Esophagus muscularis mucosa (tissue), 4 donors: ENCODE measurements around the gene PLCB3. TPM values are rescaled to one million over a fixed set of nuclear protein-coding genes. Genes with fewer than 3 reads are reported as not detected.

Experiments
- DNase-seq: peaks from one replicate; pipeline ENCODE4 v3.0.0-alpha.2; 2017; ENCODE audit errors: extremely low spot score
- H3K27ac ChIP-seq, 4 donors: fragments of 200-600 bp; sonication (generic); replicated peaks in 1 of 4; 1 replicate in 3 of 4; 2 replicates in 1 of 4; pipeline ENCODE4 v1.5.1; 2016 to 2019; ENCODE audit warnings: mild to moderate bottlenecking in 1 of 4
- H3K27me3 ChIP-seq, 4 donors: fragments of 200-600 bp; sonication (generic); one replicate each; pipeline versions ENCODE4 v1.5.1 to v1.6.0; 2016 to 2019
- H3K36me3 ChIP-seq, 4 donors: fragments of 200-600 bp; sonication (generic); one replicate each; pipeline ENCODE4 v1.5.1; 2016 to 2019
- H3K4me1 ChIP-seq, 4 donors: fragments of 200-600 bp; sonication (generic); one replicate each; pipeline ENCODE4 v1.5.1; 2016 to 2019
- H3K4me3 ChIP-seq, 4 donors: fragments of 200-600 bp; sonication (generic); 1 replicate in 2 of 4; 2 replicates in 2 of 4; pipeline ENCODE4 v1.5.1; 2016 to 2019; ENCODE audit warnings: mild to moderate bottlenecking in 4 of 4, moderate library complexity in 1 of 4
- H3K9me3 ChIP-seq, 4 donors: fragments of 200-600 bp; sonication (generic); 1 replicate in 3 of 4; 2 replicates in 1 of 4; pipeline ENCODE4 v1.5.1; 2016 to 2019
- EP300 ChIP-seq: sonication (generic); formaldehyde crosslinking; IDR thresholded peaks from one replicate; pipeline ENCODE4 v1.6.1; 2017; ENCODE audit warnings: antibody characterized with exemption
- POLR2A ChIP-seq: fragments of 450-650 bp; IDR thresholded peaks from one replicate; pipeline ENCODE4 v1.6.1; 2017; ENCODE audit warnings: antibody characterized with exemption, moderate library complexity, mild to moderate bottlenecking, low read depth
- POLR2AphosphoS5 ChIP-seq, 2 donors: sonication (generic); formaldehyde crosslinking; IDR thresholded peaks; one replicate each; pipeline ENCODE4 v1.6.1; 2017; ENCODE audit warnings: antibody characterized with exemption in 2 of 2
- WGBS: methylation state at CpG from one replicate; pipeline ENCODE4 v1.1.5; 2018; 5-methylcytosine and 5-hydroxymethylcytosine counted together
- intact Hi-C: fragments of 100-400 bp; cut with DNase I; formaldehyde crosslinking; loops from one replicate; pipeline ENCODE4 v1.15.1; 2023
- total RNA-seq, 4 donors: library from RNA; depleted of rRNA; stranded (reverse); fragments of >200 nt; gene quantifications; one replicate each; pipeline versions ENCODE4 v1.1.0 to v1.2.1, GENCODE V29; 2016
- TF ChIP-seq, protein P1 (sequence below), 3 experiments: fragments of 200-600 bp in 2 of 3; fragments of 450-650 bp in 1 of 3; sonication (generic) in 2 of 3; IDR thresholded peaks; one replicate each; pipeline ENCODE4 v1.5.1; 2017 to 2019; ENCODE audit warnings: antibody characterized with exemption in 3 of 3, mild to moderate bottlenecking in 2 of 3, moderate library complexity in 1 of 3

Gene PLCB3
- total RNA-seq, 4 donors from 2014 or later, result 18.9 to 36.5 (median 25.3) TPM

DNA sequence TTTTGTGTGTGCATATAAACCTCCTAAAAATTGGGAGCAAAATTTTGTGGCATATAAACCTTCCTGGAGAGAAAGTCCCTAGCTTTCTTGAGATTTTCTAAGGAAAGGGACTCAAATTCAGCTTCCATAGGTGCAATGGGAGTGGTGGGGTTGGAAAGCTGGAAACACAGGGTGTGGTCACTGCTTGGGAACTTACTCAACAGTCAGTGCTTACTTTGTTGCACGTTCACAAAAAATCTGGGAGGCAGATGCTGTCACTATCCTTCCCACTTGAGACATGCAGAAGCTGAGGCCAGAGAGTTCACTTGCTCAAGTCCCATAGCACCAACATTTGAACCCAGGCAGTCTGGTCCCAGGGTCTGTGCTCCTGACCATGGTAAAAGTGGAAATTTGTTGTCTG, 44.9 kb downstream of the PLCB3 start:
- no peak for DNase-seq
- no peaks in the 10 kb centered on the region for H3K9me3 ChIP-seq
- no peaks in the 10 kb centered on the region for H3K36me3 ChIP-seq
- H3K4me3 ChIP-seq, result no peak overlapping the region
- intact Hi-C loops, result loop anchor here (5.0 kb wide), 1 partner anchor 94 kb away; no protein-coding TSS in a partner anchor
- no peak overlapping the region for H3K27ac ChIP-seq
- 43% methylated on average over 1 of the region's 1 CpG for WGBS
- TF ChIP-seq POLR2A (no peak), EP300 (no peak), POLR2AphosphoS5 (IDR thresholded peaks at IDR 0.05) (no peak)
- TF ChIP-seq, protein P1, sequence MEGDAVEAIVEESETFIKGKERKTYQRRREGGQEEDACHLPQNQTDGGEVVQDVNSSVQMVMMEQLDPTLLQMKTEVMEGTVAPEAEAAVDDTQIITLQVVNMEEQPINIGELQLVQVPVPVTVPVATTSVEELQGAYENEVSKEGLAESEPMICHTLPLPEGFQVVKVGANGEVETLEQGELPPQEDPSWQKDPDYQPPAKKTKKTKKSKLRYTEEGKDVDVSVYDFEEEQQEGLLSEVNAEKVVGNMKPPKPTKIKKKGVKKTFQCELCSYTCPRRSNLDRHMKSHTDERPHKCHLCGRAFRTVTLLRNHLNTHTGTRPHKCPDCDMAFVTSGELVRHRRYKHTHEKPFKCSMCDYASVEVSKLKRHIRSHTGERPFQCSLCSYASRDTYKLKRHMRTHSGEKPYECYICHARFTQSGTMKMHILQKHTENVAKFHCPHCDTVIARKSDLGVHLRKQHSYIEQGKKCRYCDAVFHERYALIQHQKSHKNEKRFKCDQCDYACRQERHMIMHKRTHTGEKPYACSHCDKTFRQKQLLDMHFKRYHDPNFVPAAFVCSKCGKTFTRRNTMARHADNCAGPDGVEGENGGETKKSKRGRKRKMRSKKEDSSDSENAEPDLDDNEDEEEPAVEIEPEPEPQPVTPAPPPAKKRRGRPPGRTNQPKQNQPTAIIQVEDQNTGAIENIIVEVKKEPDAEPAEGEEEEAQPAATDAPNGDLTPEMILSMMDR (IDR thresholded peaks at IDR 0.05), result no peak
- peaks cover 16 to 99% (median 61%) of the 10 kb centered on the region in 4 donors for H3K27me3 ChIP-seq
- H3K4me1 ChIP-seq, result peaks cover 34 to 42% (median 41%) of the 10 kb centered on the region in 4 donors

DNA sequence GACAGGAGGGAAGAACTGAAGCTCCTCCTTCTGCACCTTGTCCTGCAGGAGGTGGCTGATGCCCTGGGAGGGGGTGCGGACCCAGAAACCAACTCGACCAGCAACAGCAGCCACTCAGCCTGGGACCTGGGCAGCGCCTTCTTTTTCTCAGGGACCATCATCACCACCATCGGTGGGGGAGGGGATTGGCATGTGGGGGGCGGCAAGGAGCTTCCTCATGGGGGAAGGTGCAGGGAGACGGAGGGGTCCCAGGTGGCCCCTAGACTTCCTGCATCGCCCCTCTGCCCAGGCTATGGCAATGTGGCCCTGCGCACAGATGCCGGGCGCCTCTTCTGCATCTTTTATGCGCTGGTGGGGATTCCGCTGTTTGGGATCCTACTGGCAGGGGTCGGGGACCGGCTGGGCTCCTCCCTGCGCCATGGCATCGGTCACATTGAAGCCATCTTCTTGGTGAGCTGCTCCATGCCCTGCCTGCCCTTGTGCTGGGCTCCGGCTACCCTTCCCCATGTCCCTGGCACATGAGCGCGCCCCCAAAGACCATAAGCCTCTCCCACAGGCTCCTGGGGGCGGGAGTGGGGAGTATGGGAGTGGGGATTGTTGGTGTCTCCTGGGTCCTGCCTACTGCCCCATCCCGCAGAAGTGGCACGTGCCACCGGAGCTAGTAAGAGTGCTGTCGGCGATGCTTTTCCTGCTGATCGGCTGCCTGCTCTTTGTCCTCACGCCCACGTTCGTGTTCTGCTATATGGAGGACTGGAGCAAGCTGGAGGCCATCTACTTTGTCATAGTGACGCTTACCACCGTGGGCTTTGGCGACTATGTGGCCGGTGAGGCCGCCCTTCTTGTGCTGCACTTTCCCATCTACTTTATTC, 45.7 kb downstream of the PLCB3 start:
- no peaks in the 10 kb centered on the region for H3K36me3 ChIP-seq
- intact Hi-C loops, result loop anchor here (5.0 kb wide), 1 partner anchor 95 kb away; no protein-coding TSS in a partner anchor
- no peak for TF ChIP-seq EP300
- TF ChIP-seq POLR2A, result no peak
- TF ChIP-seq, protein P1 (IDR thresholded peaks at IDR 0.05), result no peak
- TF ChIP-seq POLR2AphosphoS5 (IDR thresholded peaks at IDR 0.05), result no peak
- H3K4me1 ChIP-seq, result peaks cover 26 to 38% (median 37%) of the 10 kb centered on the region in 4 donors
- no peaks in the 10 kb centered on the region for H3K9me3 ChIP-seq
- 21% methylated on average over 14 of the region's 34 CpGs for WGBS
- H3K4me3 ChIP-seq, result no peak overlapping the region
- no peak for DNase-seq
- H3K27me3 ChIP-seq, result peaks cover 11 to 99% (median 58%) of the 10 kb centered on the region in 4 donors
- no peak overlapping the region for H3K27ac ChIP-seq

DNA sequence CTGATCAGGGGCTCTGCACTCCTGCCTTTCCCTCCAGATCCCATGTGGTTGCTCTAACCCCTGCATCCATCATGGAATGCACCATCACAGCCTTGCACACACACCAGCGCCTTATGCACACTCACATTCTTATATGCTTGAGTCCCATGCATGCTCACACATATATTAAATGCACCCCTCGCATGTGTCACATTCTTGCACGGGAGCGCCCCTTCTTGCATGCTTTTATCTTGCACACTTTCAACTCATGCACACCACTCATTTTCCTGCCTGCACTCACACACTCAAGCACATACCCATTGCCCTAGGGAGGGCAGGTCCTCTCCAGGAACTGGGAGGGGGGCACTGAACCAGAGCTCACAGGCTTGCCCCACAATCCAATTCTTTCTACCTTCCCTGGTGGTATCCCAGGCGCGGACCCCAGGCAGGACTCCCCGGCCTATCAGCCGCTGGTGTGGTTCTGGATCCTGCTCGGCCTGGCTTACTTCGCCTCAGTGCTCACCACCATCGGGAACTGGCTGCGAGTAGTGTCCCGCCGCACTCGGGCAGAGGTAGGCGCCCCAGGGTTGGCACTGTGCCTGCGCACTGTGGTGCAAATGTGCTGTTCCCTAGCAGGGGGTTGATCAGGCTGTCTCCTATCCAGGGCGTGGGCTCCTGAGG, 46.5 kb downstream of the PLCB3 start:
- H3K27ac ChIP-seq, result no peak overlapping the region
- DNase-seq, result no peak
- H3K9me3 ChIP-seq, result no peaks in the 10 kb centered on the region
- no peak for TF ChIP-seq EP300
- 63% methylated on average over 6 of the region's 18 CpGs for WGBS
- peaks cover 21 to 31% (median 30%) of the 10 kb centered on the region in 4 donors for H3K4me1 ChIP-seq
- H3K36me3 ChIP-seq, result no peaks in the 10 kb centered on the region
- no peak overlapping the region for H3K4me3 ChIP-seq
- H3K27me3 ChIP-seq, result peaks cover 8 to 99% (median 53%) of the 10 kb centered on the region in 4 donors
- intact Hi-C loops, result loop anchor here (5.0 kb wide), 1 partner anchor 96 kb away; no protein-coding TSS in a partner anchor

DNA sequence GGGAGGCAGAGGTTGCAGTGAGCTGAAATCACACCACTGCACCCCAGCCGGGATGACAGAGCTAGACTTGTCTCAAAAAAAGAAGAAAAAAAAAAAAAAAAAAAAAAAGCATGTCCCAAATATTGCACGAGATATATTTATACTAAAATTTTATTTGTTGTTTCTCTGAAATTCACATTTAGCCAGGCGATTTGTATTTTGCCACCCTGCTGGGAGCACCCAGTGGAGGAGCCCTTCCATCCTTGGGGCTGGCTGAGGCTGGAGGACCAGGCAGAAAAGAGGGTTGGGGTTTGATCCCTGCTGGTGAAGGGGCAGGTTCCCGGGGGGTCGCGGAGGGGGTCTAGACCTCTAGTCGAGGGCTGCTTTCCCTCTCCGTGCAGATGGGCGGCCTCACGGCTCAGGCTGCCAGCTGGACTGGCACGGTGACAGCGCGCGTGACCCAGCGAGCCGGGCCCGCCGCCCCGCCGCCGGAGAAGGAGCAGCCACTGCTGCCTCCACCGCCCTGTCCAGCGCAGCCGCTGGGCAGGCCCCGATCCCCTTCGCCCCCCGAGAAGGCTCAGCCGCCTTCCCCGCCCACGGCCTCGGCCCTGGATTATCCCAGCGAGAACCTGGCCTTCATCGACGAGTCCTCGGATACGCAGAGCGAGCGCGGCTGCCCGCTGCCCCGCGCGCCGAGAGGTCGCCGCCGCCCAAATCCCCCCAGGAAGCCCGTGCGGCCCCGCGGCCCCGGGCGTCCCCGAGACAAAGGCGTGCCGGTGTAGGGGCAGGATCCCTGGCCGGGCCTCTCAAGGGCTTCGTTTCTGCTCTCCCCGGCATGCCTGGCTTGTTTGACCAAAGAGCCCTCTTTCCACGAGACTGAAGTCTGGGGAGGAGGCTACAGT, 47.9 kb downstream of the PLCB3 start:
- Histone ChIP-seq H3K27me3 (peaks cover 7 to 92% (median 49%) of the 10 kb centered on the region in 4 donors), H3K27ac (peak overlapping the region in 3 of 4 donors; percentile 7 to 57 (median 52)), H3K4me3 (peak overlapping the region; percentile 52 to 61 (median 53)), H3K36me3 (no peaks in the 10 kb centered on the region), H3K4me1 (peaks cover 26 to 44% (median 40%) of the 10 kb centered on the region in 4 donors), H3K9me3 (no peaks in the 10 kb centered on the region)
- TF ChIP-seq EP300 (no peak), POLR2AphosphoS5 (IDR thresholded peaks at IDR 0.05) (peak in 1 of 2 donors; percentile 41)
- no peak for DNase-seq
- WGBS, result 6% methylated on average over 20 of the region's 60 CpGs
- intact Hi-C loops, result loop anchor here (5.0 kb wide), 1 partner anchor 97 kb away; no protein-coding TSS in a partner anchor

DNA sequence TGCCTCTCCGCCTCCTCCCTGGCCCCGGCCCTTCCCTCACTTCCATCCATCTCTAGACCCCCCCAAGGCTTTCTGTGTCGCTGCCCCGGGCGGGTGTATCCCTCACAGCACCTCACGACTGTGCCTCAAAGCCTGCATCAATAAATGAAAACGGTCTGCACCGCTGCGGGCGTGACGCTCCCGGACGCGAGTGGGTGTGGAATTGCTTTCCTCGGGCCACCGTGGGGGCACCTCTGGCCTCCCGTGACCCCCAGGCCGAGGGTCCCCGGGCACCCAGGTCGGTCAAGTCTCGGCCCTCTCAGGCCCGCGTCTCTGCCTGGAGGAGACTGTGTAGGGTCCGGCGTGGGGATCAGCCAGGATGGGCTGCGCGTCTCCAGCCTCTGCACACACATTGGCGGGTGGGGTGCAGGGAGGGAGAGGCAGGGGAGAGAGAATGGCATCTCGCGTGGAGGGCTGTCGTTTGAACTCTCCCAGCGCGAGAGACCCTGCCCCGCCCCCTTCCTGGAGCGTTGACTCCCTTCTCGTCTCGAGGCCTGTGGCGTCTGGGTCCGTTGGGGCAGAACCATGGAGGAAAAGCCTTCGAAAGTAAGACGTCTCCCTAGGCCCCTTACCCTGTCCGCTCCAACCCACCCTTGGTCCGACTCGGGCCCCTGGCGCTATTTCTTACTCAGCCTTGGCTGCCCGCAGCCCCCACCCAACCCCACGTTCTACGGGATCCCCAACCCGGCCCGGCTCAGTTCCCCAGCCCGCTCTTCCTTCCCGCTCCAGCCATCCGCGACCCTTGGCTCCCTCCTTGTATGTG, 48.7 kb downstream of the PLCB3 start, which contains the start of gene CATSPERZ:
Gene CATSPERZ (plus strand): TSS at position 512 of the 802 bp plus-strand sequence. CDS start 53 bp downstream, at position 565.
- WGBS, result 22% methylated on average over 37 of the region's 54 CpGs
- no peak for DNase-seq

More for the DNA sequence above, 48.7 kb downstream of the PLCB3 start, which contains the start of gene CATSPERZ:
- H3K27me3 ChIP-seq, result peaks cover 7 to 84% (median 49%) of the 10 kb centered on the region in 4 donors
- H3K36me3 ChIP-seq, result no peaks in the 10 kb centered on the region
- TF ChIP-seq POLR2AphosphoS5 (IDR thresholded peaks at IDR 0.05) (no peak), EP300 (no peak), POLR2A (no peak)
- H3K9me3 ChIP-seq, result no peaks in the 10 kb centered on the region
- H3K4me3 ChIP-seq, result peak within 1 kb of the TSS; percentile 52 to 61 (median 53)
- peak within 1 kb of the TSS in 3 of 4 donors; percentile 23 to 57 (median 52) for H3K27ac ChIP-seq
- peaks cover 28 to 50% (median 45%) of the 10 kb centered on the region in 4 donors for H3K4me1 ChIP-seq
- intact Hi-C loops, result loop anchor here (5.0 kb wide), 2 partner anchors 33 to 98 kb away; no protein-coding TSS in a partner anchor
